HCEC 1CT (cell line): ENCODE measurements around the gene RPRD1B.
A peak's percentile ranks its signal among the peaks of the same experiment; 100 is the strongest.
"Not testable (repeated sequence)": the region's sequence is repeated elsewhere in the genome, so short reads cannot be mapped to it uniquely, and the experiment has no call there.

Experiments
- DNase-seq: peaks from one replicate; pipeline ENCODE4 v3.0.0-alpha.2; 2017

The RPRD1B gene

GRCh38 chr20:38075161-38075998, 41.8 kb downstream of the RPRD1B start:
- peak; percentile 50 for DNase-seq

GRCh38 chr20:38076548-38076947, 43.0 kb downstream of the RPRD1B start:
- no peak for DNase-seq

GRCh38 chr20:38078084-38078483, 44.5 kb downstream of the RPRD1B start:
- no peak for DNase-seq

GRCh38 chr20:38079353-38079752, 45.8 kb downstream of the RPRD1B start:
- no peak for DNase-seq

GRCh38 chr20:38081575-38081974, 48.0 kb downstream of the RPRD1B start:
- peak; percentile 48 for DNase-seq

DNA sequence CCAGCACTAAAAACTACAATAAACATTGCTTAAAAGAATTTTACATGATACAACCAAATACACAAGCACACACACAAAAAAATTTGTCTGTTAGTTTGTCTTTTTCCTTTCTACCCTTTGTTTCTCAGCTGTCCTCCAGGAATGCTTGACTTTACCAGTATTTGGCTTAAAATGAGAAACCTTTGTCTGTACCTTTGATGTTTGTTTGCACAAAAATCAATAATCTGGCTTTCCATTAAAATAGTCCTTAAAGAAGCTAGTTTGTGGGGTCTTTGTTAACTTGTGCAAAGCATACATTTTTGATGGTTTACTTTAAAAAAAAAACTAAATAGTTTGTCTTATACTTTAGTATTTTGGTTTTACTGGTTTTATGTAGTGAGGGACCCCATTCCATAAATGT, 49.3 kb downstream of the RPRD1B start:
- no peak for DNase-seq

DNA sequence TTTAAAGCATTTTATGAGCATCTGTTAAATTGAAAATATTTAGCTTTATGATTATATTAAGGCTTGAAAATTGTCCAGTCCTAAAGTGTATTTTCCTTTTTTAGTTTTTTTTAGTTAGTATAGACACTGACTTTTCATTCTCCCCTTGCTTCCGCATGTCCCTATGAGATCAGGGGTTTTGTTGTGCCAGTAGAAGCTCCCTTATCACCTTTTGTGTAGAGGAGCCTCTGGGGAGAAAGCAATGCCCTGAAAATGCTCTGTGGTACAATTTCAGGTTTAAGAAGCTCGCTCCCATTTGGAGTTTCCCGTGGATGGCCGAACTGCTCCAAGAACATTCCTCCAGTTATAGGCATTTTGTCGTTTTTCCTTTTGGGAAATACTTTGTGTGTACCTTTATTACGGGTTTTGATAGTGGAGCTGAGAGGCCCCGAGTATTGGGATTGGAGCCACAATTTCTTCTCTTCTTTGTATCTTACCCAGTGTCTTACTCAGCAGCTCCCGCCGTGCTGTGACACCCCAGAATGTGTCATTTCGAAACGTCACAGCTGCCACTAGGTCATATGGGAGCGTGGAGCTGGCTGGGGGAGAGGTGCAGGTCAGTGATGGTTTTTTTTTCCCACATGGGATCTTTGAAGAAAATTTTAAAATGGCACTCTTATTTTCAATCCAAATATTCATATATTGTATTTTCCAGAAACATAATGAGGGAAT, 49.9 kb downstream of the RPRD1B start:
- DNase-seq: peak; percentile 24

DNA sequence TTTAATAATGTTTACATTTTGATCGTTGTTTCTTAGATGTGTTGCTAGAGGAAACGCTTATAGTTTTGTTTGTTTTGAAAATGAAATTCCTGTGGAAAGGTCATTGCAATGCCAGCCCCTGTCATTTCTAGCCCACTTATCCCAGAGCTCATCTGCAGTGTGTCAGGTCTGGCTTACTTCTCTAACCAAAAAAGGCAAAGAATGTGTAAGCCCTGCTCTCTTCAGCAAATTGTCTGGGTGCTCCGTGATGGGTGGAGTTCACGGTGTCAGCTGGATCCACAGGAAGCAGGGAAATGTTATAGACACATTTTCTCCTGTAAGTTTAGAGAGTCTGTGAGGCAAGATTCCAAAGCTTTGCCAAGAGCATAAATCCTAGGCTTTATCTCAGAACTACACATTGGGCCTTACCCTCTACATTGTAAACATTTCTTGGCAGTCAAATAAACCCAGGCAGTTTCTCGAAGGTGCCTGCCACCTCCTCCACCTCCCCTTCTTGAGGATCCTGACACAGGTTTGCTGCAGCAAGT, 50.9 kb downstream of the RPRD1B start:
- peak; percentile 91 for DNase-seq

DNA sequence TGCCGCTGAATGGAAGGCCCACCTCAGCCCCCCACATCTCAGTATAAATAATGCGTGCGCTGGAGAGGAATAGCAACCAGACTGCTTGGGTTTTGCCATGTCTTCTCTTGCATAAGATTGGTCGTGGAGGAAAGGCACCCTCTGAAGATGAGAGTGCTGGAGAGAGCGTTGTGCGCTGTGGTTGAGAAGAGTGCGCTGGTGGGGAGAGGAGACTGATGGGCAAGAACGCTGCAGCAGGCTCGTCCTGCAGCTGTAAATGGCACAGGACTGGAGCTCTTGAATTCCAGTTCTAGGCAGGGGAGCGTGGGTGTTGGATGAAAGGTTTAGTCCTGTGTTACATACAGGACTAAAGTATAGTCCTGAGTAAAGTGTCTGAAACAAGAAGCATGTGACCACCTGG, 51.5 kb downstream of the RPRD1B start:
- DNase-seq: no peak

DNA sequence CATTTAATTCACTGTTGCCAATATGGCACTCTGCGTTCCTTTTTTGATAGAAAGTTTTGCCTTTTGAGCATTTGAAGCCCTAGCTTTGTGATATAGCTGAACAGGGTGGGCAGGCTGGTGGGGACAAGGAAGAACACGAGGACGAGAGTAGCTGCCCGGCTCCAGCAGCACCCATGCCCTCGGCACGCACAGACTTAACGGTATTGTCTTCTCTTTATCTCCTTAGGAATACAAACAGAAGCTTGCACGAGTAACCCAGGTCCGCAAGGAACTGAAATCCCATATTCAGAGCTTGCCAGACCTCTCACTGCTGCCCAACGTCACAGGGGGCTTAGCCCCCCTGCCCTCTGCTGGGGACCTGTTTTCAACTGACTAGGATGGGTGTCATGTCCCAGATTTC, 56.0 kb downstream of the RPRD1B start:
- no peak for DNase-seq

DNA sequence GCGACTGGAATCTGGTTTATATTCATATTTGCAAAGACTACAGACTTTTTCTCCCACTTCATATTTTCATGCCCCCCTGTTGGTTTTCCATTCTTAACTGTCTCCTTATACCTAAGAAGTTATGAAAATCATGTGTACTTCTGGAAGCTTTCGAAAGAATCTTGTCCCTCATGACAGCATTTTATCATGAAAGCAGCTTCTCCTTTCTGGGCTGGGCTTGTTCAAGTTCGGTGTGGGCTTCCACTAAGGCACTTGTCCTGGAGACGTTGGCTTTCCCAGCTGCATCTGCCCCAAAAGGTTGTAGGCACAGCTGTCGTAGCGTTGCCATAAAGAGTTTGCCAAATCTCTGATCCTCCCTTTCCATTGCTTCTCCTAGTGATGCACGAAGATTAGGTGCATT, 56.5 kb downstream of the RPRD1B start:
- no peak for DNase-seq

GRCh38 chr20:38091441-38092216, 58.1 kb downstream of the RPRD1B start:
- DNase-seq: peak; percentile 29

GRCh38 chr20:38092260-38092857, 58.8 kb downstream of the RPRD1B start:
- DNase-seq: no peak

- no peak for DNase-seq
Measured at GRCh38 chr20:38092915-38093314, 59.4 kb downstream of the RPRD1B start.

- no peak for DNase-seq
Measured at GRCh38 chr20:38093641-38094077, 60.1 kb downstream of the RPRD1B start.

DNA sequence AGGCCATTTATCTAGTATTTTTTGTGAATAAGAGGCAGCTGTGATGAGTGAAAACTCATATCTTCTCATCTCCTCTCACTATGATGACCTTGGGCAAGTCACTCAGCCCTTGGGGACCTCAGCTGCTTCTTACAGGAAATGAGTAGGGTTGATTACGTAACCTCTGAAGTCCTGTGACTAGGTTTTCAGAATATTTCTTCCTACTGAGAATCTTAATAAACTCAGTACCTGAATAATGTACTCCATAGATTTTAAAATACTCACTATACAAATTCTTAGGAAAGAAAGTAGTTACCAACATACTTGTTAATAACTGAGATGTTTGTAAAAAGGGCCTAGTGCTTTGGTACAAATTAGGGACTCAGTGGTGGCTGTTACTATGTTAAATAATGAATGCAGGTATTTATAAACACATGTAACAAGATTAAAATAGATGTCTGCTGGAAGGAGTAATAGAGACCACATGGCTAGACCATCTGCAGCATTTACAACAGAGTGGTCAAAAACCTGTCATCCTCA, 60.9 kb downstream of the RPRD1B start:
- peak; percentile 90 for DNase-seq

GRCh38 chr20:38095017-38095686, 61.6 kb downstream of the RPRD1B start:
- no peak for DNase-seq

DNA sequence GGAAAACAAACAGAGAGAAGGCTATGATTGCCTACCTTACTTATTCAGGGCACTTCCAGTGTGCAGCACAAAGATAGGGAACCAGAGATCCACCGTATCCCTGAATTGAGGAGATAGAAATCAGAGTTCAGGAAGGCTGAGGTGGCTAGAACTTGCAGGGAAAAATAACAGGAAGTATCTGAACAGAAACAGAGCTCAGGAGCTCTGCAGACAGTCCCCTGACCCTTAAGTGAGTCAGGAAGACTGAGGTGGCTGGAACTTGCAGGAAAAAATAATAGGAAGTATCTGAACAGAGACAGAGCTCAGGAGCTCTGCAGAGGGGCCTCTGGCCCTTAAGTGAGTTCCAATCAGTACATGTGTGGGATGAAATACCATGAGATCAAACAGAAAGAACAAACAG, 65.4 kb downstream of the RPRD1B start:
- DNase-seq: no peak

DNA sequence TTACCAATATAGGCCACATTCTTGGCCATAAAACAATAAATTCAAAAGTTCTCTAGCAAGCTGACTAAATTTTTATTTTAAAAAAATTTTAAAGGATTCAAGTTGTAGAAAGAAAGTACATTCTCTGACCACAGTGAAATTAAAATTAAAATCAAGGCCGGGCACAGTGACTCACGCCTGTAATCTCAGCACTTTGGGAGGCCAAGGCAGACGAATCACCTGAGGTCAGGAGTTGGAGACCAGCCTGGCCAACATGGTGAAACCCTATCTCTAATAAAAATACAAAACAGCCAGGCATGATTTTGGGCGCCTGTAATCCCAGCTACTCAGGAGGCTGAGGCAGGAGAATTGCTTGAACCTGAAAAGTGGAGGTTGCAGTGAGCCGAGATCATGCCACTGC, 68.7 kb downstream of the RPRD1B start:
- DNase-seq: not testable (repeated sequence)

DNA sequence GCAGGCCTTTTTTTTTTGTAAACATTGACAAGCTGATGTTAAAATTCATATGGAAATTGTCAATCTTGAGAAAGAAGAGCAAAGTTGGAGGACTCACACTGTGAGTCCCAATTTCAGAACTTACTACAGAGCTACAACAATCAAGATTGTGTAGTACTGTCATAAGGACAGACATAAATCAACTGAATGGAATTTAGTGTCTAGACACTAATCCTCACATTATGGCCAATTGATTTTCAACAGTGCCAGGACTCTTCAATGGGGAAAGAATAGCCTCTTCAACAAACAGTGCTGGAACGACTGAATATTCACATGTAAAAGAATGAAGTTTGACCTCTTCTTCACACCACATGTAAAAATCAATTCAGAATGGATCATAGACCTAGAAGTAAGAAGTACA, 70.7 kb downstream of the RPRD1B start:
- DNase-seq: no peak

DNA sequence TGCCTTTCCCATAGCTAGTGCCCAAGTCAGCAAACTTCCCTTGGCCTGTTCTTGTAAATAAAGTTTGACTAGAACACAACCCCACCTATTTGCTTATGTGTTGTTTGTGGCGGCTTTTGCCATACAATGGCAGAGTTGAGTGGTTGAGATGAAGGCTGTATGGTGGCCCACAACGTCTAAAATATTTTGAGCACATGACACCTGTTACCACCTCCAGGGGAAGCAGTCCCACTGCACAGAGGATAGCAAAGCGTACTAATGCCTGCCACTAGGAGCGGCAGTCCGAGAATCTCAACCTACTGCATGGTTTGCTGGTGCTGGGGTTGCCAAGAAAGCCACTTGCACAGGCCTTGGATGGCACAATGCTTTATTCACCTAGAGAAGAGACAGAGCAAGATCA, 72.9 kb downstream of the RPRD1B start:
- no peak for DNase-seq

GRCh38 chr20:38107386-38107785, 73.8 kb downstream of the RPRD1B start:
- DNase-seq: not testable (repeated sequence)
